HepG2 (cell line): ENCODE measurements around the gene RBP7. TPM values are rescaled to one million over a fixed set of nuclear protein-coding genes. Genes with fewer than 3 reads are reported as not detected.

Experiments
- CC2D1A ChIP-seq: sonication (generic); formaldehyde crosslinking; IDR thresholded peaks from 2 replicates; pipeline ENCODE4 v1.8.1; 2023; ENCODE audit warnings: mild to moderate bottlenecking, missing genetic modification reagents
- ETV5 ChIP-seq: IDR thresholded peaks from 2 replicates; pipeline ENCODE4 v1.6.1; 2018; ENCODE audit warnings: missing biosample characterization, missing genetic modification reagents, inconsistent platforms, borderline replicate concordance
- FIP1L1 ChIP-seq: fragments of 200-400 bp; formaldehyde crosslinking; IDR thresholded peaks from 2 replicates; pipeline ENCODE4 v1.6.1; 2018; ENCODE audit warnings: low read depth, mild to moderate bottlenecking, low read length, moderate library complexity, borderline replicate concordance; ENCODE audit not compliant: insufficient read depth
- GPN1 ChIP-seq: sonication (generic); formaldehyde crosslinking; IDR thresholded peaks from 2 replicates; pipeline ENCODE4 v1.5.1; 2020; ENCODE audit warnings: missing genetic modification reagents, borderline replicate concordance
- HNRNPK ChIP-seq: fragments of 200-400 bp; formaldehyde crosslinking; IDR thresholded peaks from 2 replicates; pipeline ENCODE4 v1.6.1; 2018; ENCODE audit warnings: low read length, low read depth, moderate library complexity, mild to moderate bottlenecking; ENCODE audit not compliant: poor library complexity, severe bottlenecking
- HOMEZ ChIP-seq: IDR thresholded peaks from 2 replicates; pipeline ENCODE4 v1.6.1; 2016; ENCODE audit warnings: low read depth
- KDM4B ChIP-seq: sonication (generic); formaldehyde crosslinking; IDR thresholded peaks from 2 replicates; pipeline ENCODE4 v1.4.0; 2020; ENCODE audit warnings: missing genetic modification reagents
- MAZ ChIP-seq, 2 experiments: sonication (generic) in 1 of 2; formaldehyde crosslinking in 1 of 2; IDR thresholded peaks; 2 replicates each; pipeline versions ENCODE4 v1.5.0 to v1.6.1; 2012 to 2020; ENCODE audit warnings: low read depth in 2 of 2, mild to moderate bottlenecking in 2 of 2, borderline replicate concordance in 1 of 2, improper control_type of control experiment in 1 of 2, low read length in 1 of 2, missing genetic modification reagents in 1 of 2, moderate library complexity in 1 of 2
- MBNL3 ChIP-seq: fragments of 250-450 bp; sonication (Bioruptor Pico); conservative IDR thresholded peaks from 2 replicates; pipeline ENCODE4 v1.8.0; 2022; ENCODE audit warnings: mild to moderate bottlenecking, inconsistent platforms
- MED1 ChIP-seq: sonication (generic); formaldehyde crosslinking; IDR thresholded peaks from 2 replicates; pipeline ENCODE4 v1.4.0; 2020; ENCODE audit warnings: missing genetic modification reagents
- NFKBIZ ChIP-seq: IDR thresholded peaks from 2 replicates; pipeline ENCODE4 v1.6.1; 2018; ENCODE audit warnings: missing genetic modification reagents, missing compliant biosample characterization
- RBM39 ChIP-seq: fragments of 200-400 bp; formaldehyde crosslinking; IDR thresholded peaks from one replicate; pipeline ENCODE4 v1.6.1; 2018; ENCODE audit warnings: antibody characterized with exemption, mild to moderate bottlenecking, low read depth, low read length; ENCODE audit not compliant: poor library complexity, severe bottlenecking
- TAF1 ChIP-seq: sonication (generic); formaldehyde crosslinking; IDR thresholded peaks from 2 replicates; pipeline ENCODE4 v1.4.0; 2020; ENCODE audit warnings: missing genetic modification reagents
- ZBTB7B ChIP-seq: sonication (generic); formaldehyde crosslinking; IDR thresholded peaks from 2 replicates; pipeline ENCODE4 v1.4.0; 2020; ENCODE audit warnings: missing genetic modification reagents
- ZNF251 ChIP-seq: sonication (generic); formaldehyde crosslinking; IDR thresholded peaks from 2 replicates; pipeline ENCODE4 v1.9.0; 2021; ENCODE audit warnings: mild to moderate bottlenecking, missing genetic modification reagents
- ZNF263 ChIP-seq: sonication (generic); formaldehyde crosslinking; IDR thresholded peaks from 2 replicates; pipeline ENCODE4 v1.4.0; 2020; ENCODE audit warnings: missing genetic modification reagents
- ZNF670 ChIP-seq: sonication (generic); formaldehyde crosslinking; IDR thresholded peaks from 2 replicates; pipeline ENCODE4 v1.8.0; 2022; ENCODE audit warnings: mild to moderate bottlenecking, missing genetic modification reagents, borderline replicate concordance
- ZNF879 ChIP-seq: sonication (generic); formaldehyde crosslinking; IDR thresholded peaks from 2 replicates; pipeline ENCODE4 v1.8.1; 2023; ENCODE audit warnings: missing genetic modification reagents
- polyA plus RNA-seq, 8 experiments: library from polyadenylated mRNA; depleted of rRNA in 3 of 8; stranded (reverse) in 7 of 8; unstranded in 1 of 8; fragments of >200 nt; fragmentation: Illumina TruSeq in 4 of 8; extraction: Trizol in 4 of 8; gene quantifications; 2 replicates each; pipeline versions ENCODE4 v1.2.1 to v1.2.3, GENCODE V29; 2011 to 2016; ENCODE audit warnings: low read depth in 4 of 8, missing spikeins in 1 of 8, mixed read lengths in 1 of 8; ENCODE audit not compliant: insufficient read depth in 1 of 8
- total RNA-seq, 5 experiments: library from RNA; depleted of rRNA; stranded (reverse); fragments of >200 nt; fragmentation: Illumina TruSeq; extraction: Trizol; gene quantifications; 2 replicates each; pipeline ENCODE4 v1.2.3, GENCODE V29; 2016; ENCODE audit warnings: low read depth in 1 of 5
- TF ChIP-seq, protein P1 (sequence below): IDR thresholded peaks from 2 replicates; pipeline ENCODE4 v1.6.1; 2016; ENCODE audit warnings: missing compliant biosample characterization, missing genetic modification reagents, borderline replicate concordance
- TF ChIP-seq, protein P2 (sequence below): sonication (generic); formaldehyde crosslinking; IDR thresholded peaks from 2 replicates; pipeline ENCODE4 v1.4.0; 2020; ENCODE audit warnings: missing genetic modification reagents, borderline replicate concordance
- TF ChIP-seq, protein P3 (sequence below): sonication (generic); formaldehyde crosslinking; IDR thresholded peaks from 2 replicates; pipeline ENCODE4 v1.8.1; 2022; ENCODE audit warnings: mild to moderate bottlenecking, missing genetic modification reagents
- TF ChIP-seq, protein P4 (sequence below): sonication (generic); formaldehyde crosslinking; IDR thresholded peaks from 2 replicates; pipeline ENCODE4 v1.4.0; 2020; ENCODE audit warnings: missing genetic modification reagents, low read depth, mild to moderate bottlenecking, borderline replicate concordance

The RBP7 gene
- total and polyA plus RNA-seq, 2 of the 13 experiments (the other 11 are each of a cell fraction or from before 2014, with no cell fraction given), result 1.6 to 2.0 TPM

GRCh38 chr1:10032590-10033358 lies 35.7 kb downstream of the RBP7 start, which contains the start of gene UBE4B (continued):
- TF ChIP-seq, protein P1, sequence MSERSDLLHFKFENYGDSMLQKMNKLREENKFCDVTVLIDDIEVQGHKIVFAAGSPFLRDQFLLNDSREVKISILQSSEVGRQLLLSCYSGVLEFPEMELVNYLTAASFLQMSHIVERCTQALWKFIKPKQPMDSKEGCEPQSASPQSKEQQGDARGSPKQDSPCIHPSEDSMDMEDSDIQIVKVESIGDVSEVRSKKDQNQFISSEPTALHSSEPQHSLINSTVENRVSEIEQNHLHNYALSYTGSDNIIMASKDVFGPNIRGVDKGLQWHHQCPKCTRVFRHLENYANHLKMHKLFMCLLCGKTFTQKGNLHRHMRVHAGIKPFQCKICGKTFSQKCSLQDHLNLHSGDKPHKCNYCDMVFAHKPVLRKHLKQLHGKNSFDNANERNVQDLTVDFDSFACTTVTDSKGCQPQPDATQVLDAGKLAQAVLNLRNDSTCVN (CRISPR knock-in tag), result no peak
- TF ChIP-seq ZNF251 (CRISPR knock-in tag) (no peak), GPN1 (CRISPR knock-in tag) (no peak), ETV5 (0 out of 2 replicates have a peak, but pooled peaks have one; percentile 8), HOMEZ (CRISPR knock-in tag) (peak; percentile 25; the same call in 1 of the 2 replicates), MED1 (CRISPR knock-in tag) (peak; percentile 49), HNRNPK (peak; percentile 87), NFKBIZ (CRISPR knock-in tag) (no peak), CC2D1A (CRISPR knock-in tag) (no peak), ZNF879 (no peak), TAF1 (CRISPR knock-in tag) (peak; percentile 68), MBNL3 (CRISPR knock-in tag) (no peak), KDM4B (CRISPR knock-in tag) (no peak), RBM39 (no peak), ZNF263 (CRISPR knock-in tag) (no peak), ZBTB7B (CRISPR knock-in tag) (peak; percentile 71; the same call in 1 of the 2 replicates), FIP1L1 (0 out of 2 replicates have a peak, but pooled peaks have one; percentile 82), MAZ (IDR thresholded peaks at IDR 0.05; ENCODE audit: borderline replicate concordance, low read depth, low read length) (peak; percentile 82; the same call in 1 of the 2 replicates), MAZ (CRISPR knock-in tag; IDR thresholded peaks at IDR 0.05; ENCODE audit: low read depth) (peak; percentile 88), ZNF670 (no peak; the same call in 1 of the 2 replicates)
- TF ChIP-seq, protein P2, sequence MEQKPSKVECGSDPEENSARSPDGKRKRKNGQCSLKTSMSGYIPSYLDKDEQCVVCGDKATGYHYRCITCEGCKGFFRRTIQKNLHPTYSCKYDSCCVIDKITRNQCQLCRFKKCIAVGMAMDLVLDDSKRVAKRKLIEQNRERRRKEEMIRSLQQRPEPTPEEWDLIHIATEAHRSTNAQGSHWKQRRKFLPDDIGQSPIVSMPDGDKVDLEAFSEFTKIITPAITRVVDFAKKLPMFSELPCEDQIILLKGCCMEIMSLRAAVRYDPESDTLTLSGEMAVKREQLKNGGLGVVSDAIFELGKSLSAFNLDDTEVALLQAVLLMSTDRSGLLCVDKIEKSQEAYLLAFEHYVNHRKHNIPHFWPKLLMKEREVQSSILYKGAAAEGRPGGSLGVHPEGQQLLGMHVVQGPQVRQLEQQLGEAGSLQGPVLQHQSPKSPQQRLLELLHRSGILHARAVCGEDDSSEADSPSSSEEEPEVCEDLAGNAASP (CRISPR knock-in tag), result peak; percentile 7; the same call in 1 of the 2 replicates
- TF ChIP-seq, protein P3, sequence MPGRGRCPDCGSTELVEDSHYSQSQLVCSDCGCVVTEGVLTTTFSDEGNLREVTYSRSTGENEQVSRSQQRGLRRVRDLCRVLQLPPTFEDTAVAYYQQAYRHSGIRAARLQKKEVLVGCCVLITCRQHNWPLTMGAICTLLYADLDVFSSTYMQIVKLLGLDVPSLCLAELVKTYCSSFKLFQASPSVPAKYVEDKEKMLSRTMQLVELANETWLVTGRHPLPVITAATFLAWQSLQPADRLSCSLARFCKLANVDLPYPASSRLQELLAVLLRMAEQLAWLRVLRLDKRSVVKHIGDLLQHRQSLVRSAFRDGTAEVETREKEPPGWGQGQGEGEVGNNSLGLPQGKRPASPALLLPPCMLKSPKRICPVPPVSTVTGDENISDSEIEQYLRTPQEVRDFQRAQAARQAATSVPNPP (CRISPR knock-in tag), result no peak
- TF ChIP-seq, protein P4, sequence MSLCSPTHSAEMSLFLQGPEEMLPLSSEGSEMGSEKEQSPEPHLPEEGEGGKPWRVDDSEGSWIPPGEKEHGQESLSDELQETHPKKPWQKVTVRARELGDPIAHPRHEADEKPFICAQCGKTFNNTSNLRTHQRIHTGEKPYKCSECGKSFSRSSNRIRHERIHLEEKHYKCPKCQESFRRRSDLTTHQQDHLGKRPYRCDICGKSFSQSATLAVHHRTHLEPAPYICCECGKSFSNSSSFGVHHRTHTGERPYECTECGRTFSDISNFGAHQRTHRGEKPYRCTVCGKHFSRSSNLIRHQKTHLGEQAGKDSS, result peak; percentile 42; the same call in 1 of the 2 replicates
